HepG2 (cell line): ENCODE data around the gene MYO18B. TPM values are rescaled to one million over a fixed set of nuclear protein-coding genes. Genes with fewer than 3 reads are reported as not detected.

Experiments used
- ATAC-seq: fragments of 200-7000 bp; cut with Tn5 transposase; 3 replicates; pipeline ENCODE4 v1.9.1; 2020; ENCODE audit warnings: mild to moderate bottlenecking, moderate library complexity
- BruUV-seq: library from RNA; stranded (reverse); fragments of 400-500 nt; replicated peaks from 2 replicates; lab custom pipeline; 2021; lab: Mats Ljungman, UMichigan
- CTCF ChIA-PET: fragments of 300-600 bp; formaldehyde crosslinking; extraction: SDS; loops from one replicate; lab custom pipeline; 2021; ENCODE audit warnings: low total read pairs, inconsistent platforms, low intra/inter-chr PET ratio; lab: Yijun Ruan, JAX
- POLR2A ChIA-PET: fragments of 350-600 bp; sonication (Branson Sonifier 250); formaldehyde crosslinking; loops from one replicate; lab custom pipeline; 2020; ENCODE audit warnings: antibody characterized with exemption, inconsistent platforms; lab: Yijun Ruan, JAX
- DNase-seq: peaks from one replicate; pipeline ENCODE4 v3.0.0-alpha.2; 2015; ENCODE audit warnings: low spot score
- FAIRE-seq: peaks from 3 replicates; lab custom pipeline; 2011; peaks lifted over from hg19 to GRCh38; lab: Jason Lieb, UNC
- H2AFZ ChIP-seq: one replicate; pipeline ENCODE4 v1.6.1; 2011; ENCODE audit warnings: low read length, inconsistent platforms
- H3K27ac ChIP-seq: fragments of 300-600 bp; 3 replicates; pipeline ENCODE4 v1.8.0; 2011; ENCODE audit warnings: mixed run types, mild to moderate bottlenecking, mixed read lengths, low read length, inconsistent platforms; ENCODE audit not compliant: insufficient read depth; ENCODE audit errors: extremely low read length
- H3K27me3 ChIP-seq, 2 experiments: fragments of 200-600 bp in 1 of 2; 2 replicates in 1 of 2; 3 replicates in 1 of 2; pipeline versions ENCODE4 v1.6.0 to v1.8.0; 2011; ENCODE audit warnings: low read length in 2 of 2, mild to moderate bottlenecking in 2 of 2, moderate library complexity in 2 of 2, inconsistent platforms in 1 of 2; ENCODE audit not compliant: insufficient read depth in 2 of 2, control insufficient read depth in 1 of 2
- H3K36me3 ChIP-seq, 2 experiments: fragments of 200-600 bp in 1 of 2; replicated peaks in 1 of 2; 2 replicates in 1 of 2; 3 replicates in 1 of 2; pipeline versions ENCODE4 v1.5.1 to v1.8.0; 2011; ENCODE audit warnings: low read length in 2 of 2, inconsistent platforms in 1 of 2; ENCODE audit not compliant: insufficient read depth in 2 of 2, control insufficient read depth in 1 of 2
- H3K4me1 ChIP-seq: 2 replicates; pipeline ENCODE4 v1.5.1; 2012; ENCODE audit warnings: low read length, inconsistent platforms; ENCODE audit not compliant: insufficient read depth
- H3K4me2 ChIP-seq: 2 replicates; pipeline ENCODE4 v1.6.0; 2011; ENCODE audit warnings: low read depth, low read length, inconsistent platforms
- H3K4me3 ChIP-seq, 3 experiments: fragments of 200-600 bp in 1 of 3; sonication (generic), shearing (Covaris generic) in 1 of 3; replicated peaks in 1 of 3; 2 replicates each; pipeline ENCODE4 v1.5.1; 2011 to 2016; ENCODE audit warnings: low read length in 3 of 3, inconsistent platforms in 2 of 3, low read depth in 2 of 3, mild to moderate bottlenecking in 2 of 3, control low read depth in 1 of 3, mixed read lengths in 1 of 3; ENCODE audit not compliant: insufficient read depth in 1 of 3
- H3K79me2 ChIP-seq: one replicate; pipeline ENCODE4 v1.6.1; 2011; ENCODE audit warnings: low read length, inconsistent platforms; ENCODE audit not compliant: insufficient read depth
- H3K9ac ChIP-seq: 2 replicates; pipeline ENCODE4 v1.6.0; 2011; ENCODE audit warnings: mild to moderate bottlenecking, low read depth, low read length, inconsistent platforms; ENCODE audit not compliant: insufficient read depth
- H3K9me3 ChIP-seq: 2 replicates; pipeline ENCODE4 v1.5.1; 2012; ENCODE audit warnings: mild to moderate bottlenecking, low read length
- H4K20me1 ChIP-seq: 2 replicates; pipeline ENCODE4 v1.6.0; 2011; ENCODE audit warnings: inconsistent platforms, mild to moderate bottlenecking, low read length, moderate library complexity; ENCODE audit not compliant: insufficient read depth
- CREM ChIP-seq, 2 experiments: sonication (generic) in 1 of 2; formaldehyde crosslinking in 1 of 2; IDR thresholded peaks; 2 replicates each; pipeline versions ENCODE4 v1.4.0 to v1.6.1; 2016 to 2020; ENCODE audit warnings: antibody characterized with exemption in 1 of 2, mild to moderate bottlenecking in 1 of 2, missing genetic modification reagents in 1 of 2
- SMC3 ChIP-seq: IDR thresholded peaks from 2 replicates; pipeline ENCODE4 v1.6.1; 2011; ENCODE audit warnings: low read length, improper control_type of control experiment
- STAG1 ChIP-seq: sonication (generic); formaldehyde crosslinking; IDR thresholded peaks from 2 replicates; pipeline ENCODE4 v1.4.0; 2020; ENCODE audit warnings: missing genetic modification reagents
- TOE1 ChIP-seq: sonication (generic); formaldehyde crosslinking; IDR thresholded peaks from 2 replicates; pipeline ENCODE4 v1.4.0; 2020; ENCODE audit warnings: mild to moderate bottlenecking, missing genetic modification reagents
- ZNF34 ChIP-seq: sonication (generic); formaldehyde crosslinking; IDR thresholded peaks from 2 replicates; pipeline ENCODE4 v1.4.0; 2020; ENCODE audit warnings: mild to moderate bottlenecking, missing genetic modification reagents, borderline replicate concordance
- ZSCAN30 ChIP-seq: sonication (generic); formaldehyde crosslinking; IDR thresholded peaks from 2 replicates; pipeline ENCODE4 v1.5.0; 2020; ENCODE audit warnings: mild to moderate bottlenecking, missing genetic modification reagents
- WGBS: methylation state at CpG from one replicate; pipeline ENCODE4 v1.1.6; 2017; ENCODE audit warnings: low lambda C conversion rate; 5-methylcytosine and 5-hydroxymethylcytosine counted together
- in situ Hi-C: cut with HindIII; loops from 2 replicates; pipeline ENCODE4 v1.10.0; 2017; ENCODE audit warnings: low pct_unique_long_range_greater_than_20kb; ENCODE audit not compliant: extremely low pct_ligation_motif_present
- intact Hi-C: fragments of 100-400 bp; cut with micrococcal nuclease; formaldehyde crosslinking; loops from one replicate; pipeline ENCODE4 v1.10.0; 2022; ENCODE audit not compliant: unreplicated experiment
- polyA plus RNA-seq, 8 experiments: library from polyadenylated mRNA; depleted of rRNA in 3 of 8; stranded (reverse) in 7 of 8; unstranded in 1 of 8; fragments of >200 nt; fragmentation: Illumina TruSeq in 4 of 8; extraction: Trizol in 4 of 8; gene quantifications; 2 replicates each; pipeline versions ENCODE4 v1.2.1 to v1.2.3, GENCODE V29; 2011 to 2016; ENCODE audit warnings: low read depth in 4 of 8, missing spikeins in 1 of 8, mixed read lengths in 1 of 8; ENCODE audit not compliant: insufficient read depth in 1 of 8
- total RNA-seq, 5 experiments: library from RNA; depleted of rRNA; stranded (reverse); fragments of >200 nt; fragmentation: Illumina TruSeq; extraction: Trizol; gene quantifications; 2 replicates each; pipeline ENCODE4 v1.2.3, GENCODE V29; 2016; ENCODE audit warnings: low read depth in 1 of 5
- TF ChIP-seq, protein P1 (sequence below): sonication (generic); formaldehyde crosslinking; IDR thresholded peaks from 2 replicates; pipeline ENCODE4 v1.5.0; 2020; ENCODE audit warnings: mild to moderate bottlenecking, missing genetic modification reagents, moderate library complexity

MYO18B gene
- total and polyA plus RNA-seq, 2 of the 13 experiments (the other 11 are each of a cell fraction or from before 2014, with no cell fraction given), result 0.01 TPM; not detected in 1

GRCh38 chr22:25853501-25854284, 111.7 kb downstream of the MYO18B start:
- no peaks in the 10 kb centered on the region for H3K36me3 ChIP-seq
- H3K9ac ChIP-seq, result no peak overlapping the region
- no peak overlapping the region for H3K27ac ChIP-seq
- ATAC-seq (no peak), FAIRE-seq (peak; percentile 21), DNase-seq (peak; percentile 18)
- H3K4me3 ChIP-seq, result no peak overlapping the region
- H3K27me3 ChIP-seq, result peaks cover 0 to 2% of the 10 kb centered on the region in 2 experiments; a peak in 2 of 5 replicates
- ChIA-PET CTCF (no interaction called here), POLR2A (no interaction called here)
- no peaks in the 10 kb centered on the region for H4K20me1 ChIP-seq
- H3K79me2 ChIP-seq, result no peaks in the 10 kb centered on the region
- TF ChIP-seq, protein P1, sequence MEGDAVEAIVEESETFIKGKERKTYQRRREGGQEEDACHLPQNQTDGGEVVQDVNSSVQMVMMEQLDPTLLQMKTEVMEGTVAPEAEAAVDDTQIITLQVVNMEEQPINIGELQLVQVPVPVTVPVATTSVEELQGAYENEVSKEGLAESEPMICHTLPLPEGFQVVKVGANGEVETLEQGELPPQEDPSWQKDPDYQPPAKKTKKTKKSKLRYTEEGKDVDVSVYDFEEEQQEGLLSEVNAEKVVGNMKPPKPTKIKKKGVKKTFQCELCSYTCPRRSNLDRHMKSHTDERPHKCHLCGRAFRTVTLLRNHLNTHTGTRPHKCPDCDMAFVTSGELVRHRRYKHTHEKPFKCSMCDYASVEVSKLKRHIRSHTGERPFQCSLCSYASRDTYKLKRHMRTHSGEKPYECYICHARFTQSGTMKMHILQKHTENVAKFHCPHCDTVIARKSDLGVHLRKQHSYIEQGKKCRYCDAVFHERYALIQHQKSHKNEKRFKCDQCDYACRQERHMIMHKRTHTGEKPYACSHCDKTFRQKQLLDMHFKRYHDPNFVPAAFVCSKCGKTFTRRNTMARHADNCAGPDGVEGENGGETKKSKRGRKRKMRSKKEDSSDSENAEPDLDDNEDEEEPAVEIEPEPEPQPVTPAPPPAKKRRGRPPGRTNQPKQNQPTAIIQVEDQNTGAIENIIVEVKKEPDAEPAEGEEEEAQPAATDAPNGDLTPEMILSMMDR (CRISPR knock-in tag), result peak; percentile 46
- peak; percentile 22; the same call in 1 of the 2 replicates for TF ChIP-seq SMC3
- TF ChIP-seq ZSCAN30 (CRISPR knock-in tag), result no peak
- no peak for TF ChIP-seq TOE1 (CRISPR knock-in tag)
- TF ChIP-seq CREM (IDR thresholded peaks at IDR 0.05), result no peak
- TF ChIP-seq CREM (CRISPR knock-in tag; IDR thresholded peaks at IDR 0.05), result no peak
- no peak for TF ChIP-seq ZNF34 (CRISPR knock-in tag)
- TF ChIP-seq STAG1, result peak; percentile 27; the same call in 1 of the 2 replicates
- H2AFZ ChIP-seq, result no peak overlapping the region
- in situ Hi-C loops (no loop called here), intact Hi-C loops (loop anchor here (2.0 kb wide), 1 partner anchor 477 kb away; no protein-coding TSS in a partner anchor)
- BruUV-seq, result no TSS peak
- H3K4me2 ChIP-seq, result no peak overlapping the region
- under 1% methylated on average over 5 of the region's 5 CpGs for WGBS
- no peaks in the 10 kb centered on the region for H3K9me3 ChIP-seq
- no peaks in the 10 kb centered on the region for H3K4me1 ChIP-seq
